Astrocyte (in vitro differentiated cells and primary cell): ENCODE measurements around the gene STX11.

Experiments used
- EZH2 ChIP-seq: IDR thresholded peaks from 2 replicates; pipeline ENCODE4 v1.6.1; 2012; ENCODE audit warnings: mild to moderate bottlenecking, low read length, inconsistent platforms; ENCODE audit not compliant: insufficient read depth
- TF ChIP-seq, protein P1 (sequence below): IDR thresholded peaks from 2 replicates; pipeline ENCODE4 v1.5.1; 2011; ENCODE audit warnings: low read depth, mild to moderate bottlenecking, inconsistent platforms, low read length, moderate library complexity; ENCODE audit not compliant: insufficient read depth

DNA sequence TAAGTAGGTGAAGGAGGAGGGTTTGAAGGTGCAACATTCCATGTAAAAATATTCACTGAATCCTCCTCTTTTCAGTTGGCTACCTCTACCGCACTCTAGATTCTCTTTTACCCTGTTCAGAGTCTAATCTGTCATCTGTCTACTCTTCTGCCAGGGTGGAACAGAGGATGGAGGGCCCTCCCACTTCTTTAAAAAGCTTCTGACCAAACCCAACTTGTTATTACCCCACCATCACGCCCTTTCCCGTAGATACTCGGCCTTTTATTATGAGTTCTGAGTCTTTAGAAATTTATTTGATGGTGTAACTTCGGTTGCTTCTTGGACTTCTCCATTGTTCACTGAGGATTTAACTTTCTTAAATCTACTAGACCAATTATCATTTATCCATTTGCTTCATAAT, 11.7 kb downstream of the STX11 start:
- TF ChIP-seq, protein P1, sequence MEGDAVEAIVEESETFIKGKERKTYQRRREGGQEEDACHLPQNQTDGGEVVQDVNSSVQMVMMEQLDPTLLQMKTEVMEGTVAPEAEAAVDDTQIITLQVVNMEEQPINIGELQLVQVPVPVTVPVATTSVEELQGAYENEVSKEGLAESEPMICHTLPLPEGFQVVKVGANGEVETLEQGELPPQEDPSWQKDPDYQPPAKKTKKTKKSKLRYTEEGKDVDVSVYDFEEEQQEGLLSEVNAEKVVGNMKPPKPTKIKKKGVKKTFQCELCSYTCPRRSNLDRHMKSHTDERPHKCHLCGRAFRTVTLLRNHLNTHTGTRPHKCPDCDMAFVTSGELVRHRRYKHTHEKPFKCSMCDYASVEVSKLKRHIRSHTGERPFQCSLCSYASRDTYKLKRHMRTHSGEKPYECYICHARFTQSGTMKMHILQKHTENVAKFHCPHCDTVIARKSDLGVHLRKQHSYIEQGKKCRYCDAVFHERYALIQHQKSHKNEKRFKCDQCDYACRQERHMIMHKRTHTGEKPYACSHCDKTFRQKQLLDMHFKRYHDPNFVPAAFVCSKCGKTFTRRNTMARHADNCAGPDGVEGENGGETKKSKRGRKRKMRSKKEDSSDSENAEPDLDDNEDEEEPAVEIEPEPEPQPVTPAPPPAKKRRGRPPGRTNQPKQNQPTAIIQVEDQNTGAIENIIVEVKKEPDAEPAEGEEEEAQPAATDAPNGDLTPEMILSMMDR, result no peak
- no peak for TF ChIP-seq EZH2
